GM19193 (cell line): ENCODE measurements around the gene TBXAS1.

Experiments
- POLR2A ChIP-seq: IDR thresholded peaks from 4 replicates; pipeline ENCODE4 v1.6.1; 2011; ENCODE audit not compliant: insufficient read depth, insufficient read length; ENCODE audit errors: extremely low read depth

The TBXAS1 gene

GRCh38 chr7:140045697-140046096, 216.6 kb downstream of the TBXAS1 start:
- no peak for TF ChIP-seq POLR2A

- TF ChIP-seq POLR2A = no peak
Observed at GRCh38 chr7:140047197-140047596, 218.1 kb downstream of the TBXAS1 start.

- no peak for TF ChIP-seq POLR2A
Observed at GRCh38 chr7:140048138-140048537, 219.1 kb downstream of the TBXAS1 start.

GRCh38 chr7:140048989-140049338, 219.9 kb downstream of the TBXAS1 start:
- no peak for TF ChIP-seq POLR2A

- TF ChIP-seq POLR2A = no peak
Observed at GRCh38 chr7:140049339-140050024, 220.4 kb downstream of the TBXAS1 start.

- no peak for TF ChIP-seq POLR2A
Observed at GRCh38 chr7:140050100-140050499, 221.0 kb downstream of the TBXAS1 start.

- no peak for TF ChIP-seq POLR2A
Observed at GRCh38 chr7:140051820-140052219, 222.8 kb downstream of the TBXAS1 start.

GRCh38 chr7:140053812-140054539, 224.9 kb downstream of the TBXAS1 start:
- TF ChIP-seq POLR2A = no peak

GRCh38 chr7:140054751-140055150, 225.7 kb downstream of the TBXAS1 start:
- TF ChIP-seq POLR2A = no peak

GRCh38 chr7:140055833-140056232, 226.8 kb downstream of the TBXAS1 start:
- TF ChIP-seq POLR2A = no peak

- TF ChIP-seq POLR2A = no peak
Observed at GRCh38 chr7:140056431-140057142, 227.5 kb downstream of the TBXAS1 start.

- no peak for TF ChIP-seq POLR2A
Observed at GRCh38 chr7:140057143-140057535, 228.1 kb downstream of the TBXAS1 start.

- no peak for TF ChIP-seq POLR2A
Observed at GRCh38 chr7:140058517-140058916, 229.5 kb downstream of the TBXAS1 start.

- no peak for TF ChIP-seq POLR2A
Observed at GRCh38 chr7:140059273-140060242, 230.5 kb downstream of the TBXAS1 start.

- TF ChIP-seq POLR2A = no peak
Observed at GRCh38 chr7:140060243-140060630, 231.2 kb downstream of the TBXAS1 start.
